CD4-positive, alpha-beta T cell treated with Interleukin-15 for 1 hour (primary cell): Measurements from ENCODE around the gene OR6C65.
"Not testable (repeated sequence)": the region's sequence is repeated elsewhere in the genome, so short reads cannot be mapped to it uniquely, and the experiment has no call there.

Experiments
- DNase-seq: peaks from one replicate; pipeline ENCODE4 v3.0.0-alpha.2; 2020

The OR6C65 gene

GRCh38 chr12:55400229-55400628 lies at the start of gene OR6C65:
OR6C65 (plus strand) TSS chr12:55400529; CDS start chr12:55400529, 0 bp downstream.
- no peak for DNase-seq

- DNase-seq, result not testable (repeated sequence)
These were observed 45.0 kb upstream of the OR6C65 start for GRCh38 chr12:55355338-55355737.

GRCh38 chr12:55362675-55363074 lies 37.7 kb upstream of the OR6C65 start, which contains the start of gene OR6C75:
OR6C75 (plus strand) TSS chr12:55362975; CDS start chr12:55365111, 2,136 bp downstream.
- DNase-seq, result no peak

- DNase-seq, result no peak
These were observed 35.2 kb upstream of the OR6C65 start for GRCh38 chr12:55365086-55365485.

GRCh38 chr12:55372521-55372920 lies 27.8 kb upstream of the OR6C65 start:
- DNase-seq, result no peak

GRCh38 chr12:55385891-55386290 lies 14.4 kb upstream of the OR6C65 start:
- DNase-seq, result no peak

- DNase-seq, result no peak
These were observed 8.1 kb upstream of the OR6C65 start for GRCh38 chr12:55392032-55392795.

GRCh38 chr12:55396326-55396725 lies 4.0 kb upstream of the OR6C65 start:
- DNase-seq, result no peak

GRCh38 chr12:55407866-55408265 lies 7.5 kb downstream of the OR6C65 start:
- DNase-seq, result no peak

- DNase-seq, result not testable (repeated sequence)
These were observed 8.8 kb downstream of the OR6C65 start for GRCh38 chr12:55409133-55409532.

- DNase-seq, result not testable (repeated sequence)
These were observed 11.8 kb downstream of the OR6C65 start for GRCh38 chr12:55412138-55412537.

- DNase-seq, result not testable (repeated sequence)
These were observed 13.4 kb downstream of the OR6C65 start for GRCh38 chr12:55413498-55414388.

GRCh38 chr12:55414396-55414823 lies 14.1 kb downstream of the OR6C65 start:
- not testable (repeated sequence) for DNase-seq

- DNase-seq, result not testable (repeated sequence)
These were observed 14.6 kb downstream of the OR6C65 start for GRCh38 chr12:55414889-55415288.

- DNase-seq, result no peak
These were observed 16.6 kb downstream of the OR6C65 start for GRCh38 chr12:55416961-55417360.

- DNase-seq, result no peak
These were observed 20.1 kb downstream of the OR6C65 start for GRCh38 chr12:55420307-55420962.

GRCh38 chr12:55425954-55426353 lies 25.6 kb downstream of the OR6C65 start, which contains the start of gene OR6C76:
OR6C76 (plus strand) TSS chr12:55426254; CDS start chr12:55426254, 0 bp downstream.
- DNase-seq, result no peak

GRCh38 chr12:55428331-55429243 lies 28.3 kb downstream of the OR6C65 start:
- DNase-seq, result no peak

- DNase-seq, result not testable (repeated sequence)
These were observed 40.9 kb downstream of the OR6C65 start for GRCh38 chr12:55441233-55441632.

- no peak for DNase-seq
These were observed 43.4 kb downstream of the OR6C65 start, which contains the start of gene OR6C2 for GRCh38 chr12:55443776-55444175. OR6C2 (plus strand) TSS chr12:55444076; CDS start chr12:55452214, 8,138 bp downstream.

GRCh38 chr12:55445357-55445756 lies 45.0 kb downstream of the OR6C65 start:
- DNase-seq, result no peak

- DNase-seq, result no peak
These were observed 46.0 kb downstream of the OR6C65 start for GRCh38 chr12:55446326-55446725.
